Spleen (tissue), 11 donors: Measurements from ENCODE around the gene MBD3L2B. TPM values are rescaled to one million over a fixed set of nuclear protein-coding genes. Genes with fewer than 3 reads are reported as not detected.

Experiments
- DNase-seq: peaks from one replicate; pipeline ENCODE4 v3.0.0-alpha.2; 2020
- H3K27ac ChIP-seq, 8 donors: fragments of 200-600 bp; sonication (generic) in 7 of 8; 1 replicate in 4 of 8; 2 replicates in 4 of 8; pipeline versions ENCODE4 v1.5.0 to v1.8.0; 2016 to 2021; ENCODE audit warnings: inconsistent platforms in 4 of 8, mild to moderate bottlenecking in 4 of 8, moderate library complexity in 1 of 8
- H3K27me3 ChIP-seq, 7 donors: fragments of 200-600 bp; sonication (generic) in 6 of 7; replicated peaks in 1 of 7; 1 replicate in 4 of 7; 2 replicates in 3 of 7; pipeline versions ENCODE4 v1.5.0 to v1.8.0; 2016 to 2021; ENCODE audit warnings: inconsistent platforms in 3 of 7, mild to moderate bottlenecking in 1 of 7
- H3K36me3 ChIP-seq, 6 donors: fragments of 200-600 bp; sonication (generic) in 5 of 6; 1 replicate in 4 of 6; 2 replicates in 2 of 6; pipeline versions ENCODE4 v1.5.0 to v1.8.0; 2016 to 2021; ENCODE audit warnings: inconsistent platforms in 2 of 6
- H3K4me1 ChIP-seq, 6 donors: fragments of 200-600 bp; sonication (generic) in 5 of 6; 1 replicate in 3 of 6; 2 replicates in 3 of 6; pipeline versions ENCODE4 v1.5.0 to v1.8.0; 2016 to 2021; ENCODE audit warnings: inconsistent platforms in 3 of 6
- H3K4me3 ChIP-seq, 8 donors: fragments of 200-600 bp; sonication (generic) in 7 of 8; 1 replicate in 4 of 8; 2 replicates in 4 of 8; pipeline versions ENCODE4 v1.5.0 to v1.8.0; 2016 to 2021; ENCODE audit warnings: inconsistent platforms in 4 of 8, mild to moderate bottlenecking in 4 of 8, moderate library complexity in 2 of 8
- H3K9me3 ChIP-seq, 8 donors: fragments of 200-600 bp; sonication (generic) in 7 of 8; 1 replicate in 4 of 8; 2 replicates in 4 of 8; pipeline versions ENCODE4 v1.5.0 to v1.8.0; 2016 to 2021; ENCODE audit warnings: inconsistent platforms in 4 of 8
- POLR2A ChIP-seq, 3 donors: fragments of 450-650 bp; IDR thresholded peaks; one replicate each; pipeline ENCODE4 v1.5.1; 2017; ENCODE audit warnings: antibody characterized with exemption in 3 of 3, mild to moderate bottlenecking in 1 of 3
- POLR2AphosphoS5 ChIP-seq, 3 donors: sonication (generic); formaldehyde crosslinking; IDR thresholded peaks; one replicate each; pipeline ENCODE4 v1.5.1; 2017; ENCODE audit warnings: antibody characterized with exemption in 3 of 3
- WGBS, 5 donors: extraction: QIAGEN DNeasy Blood & Tissue Kit in 3 of 5; methylation state at CpG; one replicate each; pipeline versions ENCODE4 v1.1.5 to v1.1.7; 2013 to 2018; 5-methylcytosine and 5-hydroxymethylcytosine counted together
- intact Hi-C: fragments of 100-400 bp; cut with DNase I; formaldehyde crosslinking; loops from one replicate; pipeline ENCODE4 v1.15.0; 2023; ENCODE audit warnings: low total_unique reads
- polyA plus RNA-seq, 3 donors: library from polyadenylated mRNA; stranded (reverse); fragments of 200-250 nt; gene quantifications; one replicate each; pipeline ENCODE4 v1.2.1, GENCODE V29; 2013
- total RNA-seq, 7 donors: library from RNA; depleted of rRNA in 3 of 7; stranded (reverse); fragments of >200 nt in 3 of 7; fragmentation: NEBNext Ultra II Directional in 4 of 7; extraction: Animal tissue kit (Norgen Biotek cat#: 25700) in 4 of 7; gene quantifications; one replicate each; pipeline versions ENCODE4 v1.1.0 to v1.2.1, GENCODE V29; 2016 to 2021
- TF ChIP-seq, protein P1 (sequence below), 11 experiments: fragments of 200-600 bp in 7 of 11; fragments of 450-650 bp in 4 of 11; sonication (generic) in 4 of 11; IDR thresholded peaks in 8 of 11; conservative IDR thresholded peaks in 3 of 11; 1 replicate in 7 of 11; 2 replicates in 4 of 11; pipeline versions ENCODE4 v1.4.0 to v1.8.0; 2016 to 2021; ENCODE audit warnings: antibody characterized with exemption in 11 of 11, inconsistent platforms in 4 of 11, mild to moderate bottlenecking in 1 of 11
- donor health status: healthy with polysubstance abuse.
- donor health status: DM: no; HTN: no; CAD: no; lungs with moderate emphysema.
- donor health status: DM: no; HTN: no; CAD: no.
- donor health status: Bipolar disorder and iron deficiency.
- donor health status: healthy.
- donor health status: DM: no; HTN: no; CAD: no.
- donor health status: DM: yes; HTN: yes; CAD: no.

The MBD3L2B gene
- total and polyA plus RNA-seq, 10 donors = not detected

DNA sequence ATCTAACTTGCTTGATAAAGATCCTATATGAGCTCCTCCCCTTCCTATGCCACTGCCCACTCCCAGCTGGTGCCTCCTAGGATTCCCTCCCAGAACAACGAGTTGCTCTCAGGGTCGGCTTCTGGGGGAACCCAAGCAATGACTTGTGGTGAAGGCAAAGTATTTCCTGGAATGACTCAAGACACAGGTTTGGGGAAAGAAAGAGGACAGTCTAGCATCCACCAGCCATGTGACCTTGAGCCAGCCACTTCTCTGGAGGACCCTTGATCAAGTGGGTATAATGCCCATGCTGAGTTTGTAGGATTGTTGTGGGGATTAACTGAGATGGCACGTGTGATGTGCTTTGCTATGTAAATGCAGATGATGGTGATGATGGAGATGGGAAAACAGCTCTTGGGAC is 33.0 kb downstream of the MBD3L2B start:
- no peak for TF ChIP-seq POLR2A (IDR thresholded peaks at IDR 0.05)
- no peak for TF ChIP-seq POLR2AphosphoS5 (IDR thresholded peaks at IDR 0.05)
- TF ChIP-seq, protein P1, sequence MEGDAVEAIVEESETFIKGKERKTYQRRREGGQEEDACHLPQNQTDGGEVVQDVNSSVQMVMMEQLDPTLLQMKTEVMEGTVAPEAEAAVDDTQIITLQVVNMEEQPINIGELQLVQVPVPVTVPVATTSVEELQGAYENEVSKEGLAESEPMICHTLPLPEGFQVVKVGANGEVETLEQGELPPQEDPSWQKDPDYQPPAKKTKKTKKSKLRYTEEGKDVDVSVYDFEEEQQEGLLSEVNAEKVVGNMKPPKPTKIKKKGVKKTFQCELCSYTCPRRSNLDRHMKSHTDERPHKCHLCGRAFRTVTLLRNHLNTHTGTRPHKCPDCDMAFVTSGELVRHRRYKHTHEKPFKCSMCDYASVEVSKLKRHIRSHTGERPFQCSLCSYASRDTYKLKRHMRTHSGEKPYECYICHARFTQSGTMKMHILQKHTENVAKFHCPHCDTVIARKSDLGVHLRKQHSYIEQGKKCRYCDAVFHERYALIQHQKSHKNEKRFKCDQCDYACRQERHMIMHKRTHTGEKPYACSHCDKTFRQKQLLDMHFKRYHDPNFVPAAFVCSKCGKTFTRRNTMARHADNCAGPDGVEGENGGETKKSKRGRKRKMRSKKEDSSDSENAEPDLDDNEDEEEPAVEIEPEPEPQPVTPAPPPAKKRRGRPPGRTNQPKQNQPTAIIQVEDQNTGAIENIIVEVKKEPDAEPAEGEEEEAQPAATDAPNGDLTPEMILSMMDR (IDR thresholded peaks at IDR 0.05 in 8 of 11, conservative IDR thresholded peaks at IDR 0.05 in 3 of 11) = no peak
- Histone ChIP-seq H3K27ac (peak overlapping the region in 3 of 8 donors; percentile 12 to 52 (median 48)), H3K4me1 (no peaks in the 10 kb centered on the region), H3K9me3 (peaks cover 0 to 39% (median 32%) of the 10 kb centered on the region in 8 donors), H3K4me3 (no peak overlapping the region), H3K27me3 (no peaks in the 10 kb centered on the region), H3K36me3 (peaks cover 0 to 4% (median 0%) of the 10 kb centered on the region in 6 donors)
- DNase-seq = no peak
- intact Hi-C loops = loop anchor here (10.0 kb wide), 1 partner anchor 73 kb away; no protein-coding TSS in a partner anchor
- 26 to 55% (median 41%) methylated on average over 3 of the region's 3 CpGs for WGBS, 5 donors

DNA sequence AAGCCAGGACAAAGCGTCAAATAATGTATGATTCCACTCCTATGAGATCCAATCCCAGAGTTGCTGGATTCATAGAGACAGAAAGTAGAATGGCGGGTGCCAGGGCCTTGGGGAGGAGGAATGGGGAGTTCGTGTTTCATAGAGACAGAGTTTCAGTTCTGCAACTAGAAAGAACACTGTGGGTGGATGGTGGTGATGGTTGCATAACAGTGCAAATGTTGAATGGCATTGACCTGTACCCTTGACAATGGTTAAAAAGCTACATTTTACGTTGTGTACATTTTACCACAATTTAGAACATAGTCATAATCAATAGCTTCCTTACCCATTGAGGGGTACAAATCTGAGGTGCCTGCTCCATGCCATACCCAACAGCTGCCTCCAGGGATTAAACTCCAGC is 33.4 kb downstream of the MBD3L2B start:
- no peak overlapping the region for H3K4me3 ChIP-seq
- H3K36me3 ChIP-seq = peaks cover 0 to 4% (median 0%) of the 10 kb centered on the region in 6 donors
- DNase-seq = no peak
- 43 to 54% (median 48%) methylated on average over 4 of the region's 4 CpGs for WGBS, 5 donors
- H3K9me3 ChIP-seq = peaks cover 0 to 43% (median 36%) of the 10 kb centered on the region in 8 donors
- peak overlapping the region in 3 of 8 donors; percentile 12 to 52 (median 48) for H3K27ac ChIP-seq
- H3K27me3 ChIP-seq = no peaks in the 10 kb centered on the region
- H3K4me1 ChIP-seq = no peaks in the 10 kb centered on the region
- TF ChIP-seq, protein P1 (IDR thresholded peaks at IDR 0.05 in 8 of 11, conservative IDR thresholded peaks at IDR 0.05 in 3 of 11) = no peak
- TF ChIP-seq POLR2A (IDR thresholded peaks at IDR 0.05) = no peak
- no peak for TF ChIP-seq POLR2AphosphoS5 (IDR thresholded peaks at IDR 0.05)
- intact Hi-C loops = loop anchor here (10.0 kb wide), 1 partner anchor 73 kb away; no protein-coding TSS in a partner anchor

DNA sequence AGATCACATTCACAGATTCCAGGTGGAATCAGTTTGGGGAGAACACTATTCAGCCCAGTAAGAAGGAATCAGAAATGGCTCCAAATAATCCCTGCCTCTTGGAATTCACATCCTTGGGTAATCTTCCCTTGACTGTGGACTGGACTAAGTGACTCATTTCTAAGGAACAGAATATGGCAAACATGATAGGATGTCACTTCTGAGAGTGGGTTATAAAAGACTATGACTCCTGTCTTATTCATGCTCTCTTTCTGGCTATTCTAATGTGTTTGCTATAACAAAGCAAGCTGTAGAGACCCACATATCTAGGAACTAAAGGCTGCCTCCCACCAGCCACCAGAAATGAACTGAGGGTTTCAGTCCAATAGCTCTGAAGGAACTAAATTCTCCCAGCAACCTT is 37.8 kb downstream of the MBD3L2B start:
- peaks cover 0 to 60% (median 49%) of the 10 kb centered on the region in 8 donors for H3K9me3 ChIP-seq
- H3K27me3 ChIP-seq = no peaks in the 10 kb centered on the region
- DNase-seq = no peak
- TF ChIP-seq POLR2A (IDR thresholded peaks at IDR 0.05) (no peak), POLR2AphosphoS5 (IDR thresholded peaks at IDR 0.05) (no peak)
- TF ChIP-seq, protein P1 (IDR thresholded peaks at IDR 0.05 in 8 of 11, conservative IDR thresholded peaks at IDR 0.05 in 3 of 11) = no peak
- no peaks in the 10 kb centered on the region for H3K4me1 ChIP-seq
- intact Hi-C loops = loop anchor here (10.0 kb wide), 1 partner anchor 69 kb away; no protein-coding TSS in a partner anchor
- peaks cover 0 to 4% (median 0%) of the 10 kb centered on the region in 6 donors for H3K36me3 ChIP-seq
- H3K27ac ChIP-seq = no peak overlapping the region
- no peak overlapping the region for H3K4me3 ChIP-seq

DNA sequence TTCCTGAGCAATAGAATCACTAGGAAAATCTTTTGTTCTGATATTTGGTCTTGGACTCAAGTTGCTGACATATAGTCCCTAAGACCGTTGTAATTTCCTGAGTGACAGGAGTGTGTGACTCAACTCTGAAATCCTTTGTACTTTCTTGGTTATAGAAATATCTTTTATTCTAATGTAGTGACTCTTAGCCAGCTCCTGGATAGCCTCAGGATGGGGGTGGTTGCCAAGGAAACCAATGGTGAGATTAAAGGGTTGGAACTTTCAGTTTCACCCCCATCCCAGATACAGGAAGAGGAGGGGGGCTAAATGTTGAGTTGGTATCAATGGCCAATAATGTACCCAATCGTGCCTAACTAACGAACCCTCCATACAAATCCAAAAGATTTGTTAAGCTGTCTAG is 41.8 kb downstream of the MBD3L2B start:
- Histone ChIP-seq H3K4me3 (no peak overlapping the region), H3K9me3 (peaks cover 0 to 51% (median 44%) of the 10 kb centered on the region in 8 donors), H3K27ac (no peak overlapping the region), H3K4me1 (no peaks in the 10 kb centered on the region), H3K36me3 (no peaks in the 10 kb centered on the region), H3K27me3 (peaks cover 0 to 4% (median 0%) of the 10 kb centered on the region in 7 donors)
- WGBS, 5 donors = 55 to 78% (median 77%) methylated on average over 3 of the region's 3 CpGs
- DNase-seq = no peak
- intact Hi-C loops = no loop called here
- TF ChIP-seq POLR2A (IDR thresholded peaks at IDR 0.05) (no peak), POLR2AphosphoS5 (IDR thresholded peaks at IDR 0.05) (no peak)
- TF ChIP-seq, protein P1 (IDR thresholded peaks at IDR 0.05 in 8 of 11, conservative IDR thresholded peaks at IDR 0.05 in 3 of 11) = no peak
